Smooth muscle cell (in vitro differentiated cells): ENCODE results near the gene BTBD16. TPM values are rescaled to one million over a fixed set of nuclear protein-coding genes. Genes with fewer than 3 reads are reported as not detected.

Experiments used
- DNase-seq: peaks from one replicate; lab custom pipeline; 2025; ENCODE audit not compliant: unreplicated experiment; lab: John Stamatoyannopoulos, UW
- H2AFZ ChIP-seq: fragments of 200-600 bp; sonication (generic); 2 replicates; pipeline ENCODE4 v1.6.0; 2016; ENCODE audit warnings: antibody characterized with exemption, low read depth, mild to moderate bottlenecking
- H3F3A ChIP-seq: fragments of 200-600 bp; sonication (generic); 2 replicates; pipeline ENCODE4 v1.6.0; 2017; ENCODE audit warnings: antibody characterized with exemption, low read depth
- H3K27ac ChIP-seq: fragments of 200-600 bp; sonication (generic); 2 replicates; pipeline ENCODE4 v1.5.1; 2016; ENCODE audit warnings: low read depth, mild to moderate bottlenecking
- H3K27me3 ChIP-seq: fragments of 200-600 bp; sonication (generic); 2 replicates; pipeline ENCODE4 v1.6.1; 2016; ENCODE audit warnings: low read depth, mild to moderate bottlenecking
- H3K36me3 ChIP-seq: fragments of 200-600 bp; sonication (generic); 2 replicates; pipeline ENCODE4 v1.5.1; 2016; ENCODE audit warnings: low read depth
- H3K4me1 ChIP-seq: fragments of 200-600 bp; sonication (generic); 2 replicates; pipeline ENCODE4 v1.5.1; 2016; ENCODE audit warnings: low read depth
- H3K4me2 ChIP-seq: fragments of 200-600 bp; sonication (generic); 2 replicates; pipeline ENCODE4 v1.6.0; 2016; ENCODE audit warnings: mild to moderate bottlenecking
- H3K4me3 ChIP-seq: fragments of 200-600 bp; sonication (generic); 2 replicates; pipeline ENCODE4 v1.5.1; 2016; ENCODE audit warnings: mild to moderate bottlenecking
- H3K79me2 ChIP-seq: fragments of 200-600 bp; sonication (generic); 2 replicates; pipeline ENCODE4 v1.6.0; 2016; ENCODE audit warnings: low read depth, mild to moderate bottlenecking
- H3K9ac ChIP-seq: fragments of 200-600 bp; sonication (generic); 2 replicates; pipeline ENCODE4 v1.6.0; 2016; ENCODE audit warnings: low read depth
- H3K9me3 ChIP-seq: fragments of 200-600 bp; sonication (generic); replicated peaks from 2 replicates; pipeline ENCODE4 v1.5.1; 2016; ENCODE audit warnings: low read depth
- H4K20me1 ChIP-seq: fragments of 200-600 bp; sonication (generic); 2 replicates; pipeline ENCODE4 v1.6.0; 2016; ENCODE audit warnings: low read depth
- WGBS: methylation state at CpG from one replicate; pipeline ENCODE4 v1.1.7; 2016; ENCODE audit warnings: low lambda C conversion rate; 5-methylcytosine and 5-hydroxymethylcytosine counted together
- polyA plus RNA-seq: library from polyadenylated mRNA; unstranded; fragments of >200 nt; fragmentation: Nextera tagmentation; extraction: Ambion mirVana; gene quantifications from 2 replicates; pipeline ENCODE4 v1.2.1, GENCODE V29; 2016
- total RNA-seq: library from RNA; depleted of rRNA; stranded (reverse); fragments of >200 nt; gene quantifications from 2 replicates; pipeline ENCODE4 v1.2.3, GENCODE V29; 2014
- TF ChIP-seq, protein P1 (sequence below): fragments of 200-600 bp; sonication (generic); IDR thresholded peaks from 2 replicates; pipeline ENCODE4 v1.5.1; 2017; ENCODE audit warnings: borderline replicate concordance, mild to moderate bottlenecking, antibody characterized with exemption; ENCODE audit not compliant: insufficient read depth, poor library complexity, severe bottlenecking

The BTBD16 gene
- total and polyA plus RNA-seq, 2 experiments from 2014 or later, result not detected

DNA sequence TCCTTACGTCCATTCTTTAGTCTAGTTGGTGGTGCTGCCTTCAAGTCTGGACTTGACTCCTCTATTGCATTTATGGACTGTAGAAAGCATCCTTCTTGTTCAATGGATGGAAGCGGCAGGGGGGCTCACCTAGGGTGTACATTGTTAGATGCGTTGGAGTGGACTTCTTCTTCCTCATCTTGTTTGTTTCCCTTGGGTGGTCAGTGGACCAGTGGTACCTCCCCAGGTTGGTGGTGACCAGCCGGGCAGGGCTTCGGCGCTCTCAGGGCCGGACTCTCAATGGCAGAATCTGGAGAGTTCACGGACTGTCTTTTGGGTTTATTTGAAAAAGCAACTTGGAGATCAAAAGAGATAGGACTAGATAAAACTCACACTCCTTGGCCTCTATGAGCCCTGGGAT, 6.2 kb upstream of the BTBD16 start:
- TF ChIP-seq, protein P1, sequence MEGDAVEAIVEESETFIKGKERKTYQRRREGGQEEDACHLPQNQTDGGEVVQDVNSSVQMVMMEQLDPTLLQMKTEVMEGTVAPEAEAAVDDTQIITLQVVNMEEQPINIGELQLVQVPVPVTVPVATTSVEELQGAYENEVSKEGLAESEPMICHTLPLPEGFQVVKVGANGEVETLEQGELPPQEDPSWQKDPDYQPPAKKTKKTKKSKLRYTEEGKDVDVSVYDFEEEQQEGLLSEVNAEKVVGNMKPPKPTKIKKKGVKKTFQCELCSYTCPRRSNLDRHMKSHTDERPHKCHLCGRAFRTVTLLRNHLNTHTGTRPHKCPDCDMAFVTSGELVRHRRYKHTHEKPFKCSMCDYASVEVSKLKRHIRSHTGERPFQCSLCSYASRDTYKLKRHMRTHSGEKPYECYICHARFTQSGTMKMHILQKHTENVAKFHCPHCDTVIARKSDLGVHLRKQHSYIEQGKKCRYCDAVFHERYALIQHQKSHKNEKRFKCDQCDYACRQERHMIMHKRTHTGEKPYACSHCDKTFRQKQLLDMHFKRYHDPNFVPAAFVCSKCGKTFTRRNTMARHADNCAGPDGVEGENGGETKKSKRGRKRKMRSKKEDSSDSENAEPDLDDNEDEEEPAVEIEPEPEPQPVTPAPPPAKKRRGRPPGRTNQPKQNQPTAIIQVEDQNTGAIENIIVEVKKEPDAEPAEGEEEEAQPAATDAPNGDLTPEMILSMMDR, result no peak
- Histone ChIP-seq H3F3A (peaks cover 3% of the 10 kb centered on the region), H3K4me1 (peaks cover 2% of the 10 kb centered on the region), H3K36me3 (no peaks in the 10 kb centered on the region), H4K20me1 (no peaks in the 10 kb centered on the region), H3K9ac (no peak overlapping the region), H3K9me3 (peaks cover 13% of the 10 kb centered on the region), H3K27me3 (no peaks in the 10 kb centered on the region), H3K4me3 (no peak overlapping the region), H3K27ac (no peak overlapping the region), H3K4me2 (no peak overlapping the region), H3K79me2 (no peaks in the 10 kb centered on the region), H2AFZ (no peak overlapping the region)
- WGBS, result 95% methylated on average over 8 of the region's 8 CpGs
- DNase-seq, result no peak

DNA sequence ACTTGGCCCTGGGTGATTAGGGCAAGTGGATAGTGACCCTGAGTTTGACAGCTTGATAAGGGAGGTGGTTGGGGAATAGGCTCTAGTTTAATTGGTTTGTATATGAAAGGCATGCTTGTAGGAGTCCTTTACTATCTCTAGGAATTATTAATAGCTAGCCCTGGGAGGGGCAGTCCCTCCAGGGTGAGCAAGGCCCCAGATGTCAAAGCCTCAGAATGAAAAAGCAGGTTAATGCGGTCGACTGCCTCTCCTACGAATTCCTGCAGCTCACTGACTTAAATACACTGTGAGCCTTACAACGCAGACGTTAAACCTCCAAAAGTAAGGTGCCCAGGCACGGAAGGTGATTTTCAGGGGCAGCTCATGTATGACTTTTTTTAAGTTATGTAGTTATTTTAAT, 5.2 kb upstream of the BTBD16 start:
- Histone ChIP-seq H2AFZ (no peak overlapping the region), H3K9me3 (peaks cover 13% of the 10 kb centered on the region), H3K4me1 (peaks cover 2% of the 10 kb centered on the region), H3K9ac (no peak overlapping the region), H3K79me2 (no peaks in the 10 kb centered on the region), H3K27me3 (no peaks in the 10 kb centered on the region), H3K27ac (no peak overlapping the region), H4K20me1 (no peaks in the 10 kb centered on the region), H3K4me3 (no peak overlapping the region), H3F3A (peaks cover 3% of the 10 kb centered on the region), H3K36me3 (no peaks in the 10 kb centered on the region), H3K4me2 (no peak overlapping the region)
- no peak for DNase-seq
- TF ChIP-seq, protein P1, result no peak
- WGBS, result 88% methylated on average over 6 of the region's 6 CpGs

DNA sequence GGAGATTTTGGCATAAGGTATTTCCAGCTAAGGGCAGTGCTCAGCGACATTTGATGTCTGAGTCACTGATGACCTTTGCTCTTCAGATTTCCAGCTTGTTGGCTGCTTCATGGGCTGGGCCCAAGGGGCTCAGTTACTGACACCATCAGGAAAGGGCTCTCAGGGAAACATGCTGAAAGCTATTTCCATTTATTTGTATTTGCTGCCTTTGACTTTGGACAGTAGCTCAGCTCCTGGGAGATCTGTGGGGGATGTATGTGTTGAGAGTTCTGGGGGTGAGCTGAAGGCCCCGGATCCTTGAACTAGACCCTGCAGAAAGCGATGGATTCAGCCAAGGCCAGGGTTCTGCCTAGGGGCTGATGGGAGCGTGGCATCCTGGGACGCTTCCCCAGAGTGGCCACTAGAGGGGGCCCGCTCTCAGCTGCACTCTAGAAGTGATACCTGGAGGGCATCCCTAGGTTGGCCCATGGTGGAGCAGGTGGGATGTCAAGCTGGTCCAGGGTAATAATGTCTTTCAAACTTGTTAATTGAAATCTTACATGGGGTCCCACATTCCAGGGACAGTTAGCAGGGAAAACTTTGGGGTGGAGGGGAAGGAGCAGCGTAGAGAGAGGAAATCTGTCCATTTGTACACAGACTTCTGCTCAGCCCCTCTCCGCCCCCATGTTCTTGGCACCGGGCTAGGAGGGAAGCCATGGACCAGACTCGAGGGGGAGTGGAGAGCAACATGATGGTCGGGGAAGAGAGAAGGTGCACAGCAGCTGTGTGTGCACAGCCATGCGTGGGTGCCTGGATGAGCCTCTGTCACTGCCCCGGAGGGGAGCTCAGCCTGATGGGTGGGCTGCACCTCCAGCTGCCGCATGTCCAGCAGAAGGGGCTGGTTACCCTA, 3.0 kb upstream of the BTBD16 start:
- H4K20me1 ChIP-seq, result no peaks in the 10 kb centered on the region
- peak; percentile 9 for DNase-seq
- no peaks in the 10 kb centered on the region for H3K79me2 ChIP-seq
- 64% methylated on average over 14 of the region's 14 CpGs for WGBS
- no peak overlapping the region for H3K4me3 ChIP-seq
- H3K4me1 ChIP-seq, result peaks cover 2% of the 10 kb centered on the region
- no peak overlapping the region for H2AFZ ChIP-seq
- peaks cover under 1% of the 10 kb centered on the region for H3K9me3 ChIP-seq
- no peak overlapping the region for H3K9ac ChIP-seq
- no peak overlapping the region for H3K27ac ChIP-seq
- no peak overlapping the region for H3K4me2 ChIP-seq
- H3K36me3 ChIP-seq, result no peaks in the 10 kb centered on the region
- no peaks in the 10 kb centered on the region for H3F3A ChIP-seq
- TF ChIP-seq, protein P1, result peak; percentile 97
- no peaks in the 10 kb centered on the region for H3K27me3 ChIP-seq
